OCI-LY7 (cell line): ENCODE results near the gene KLHDC10.

Experiments used
- EZH2phosphoT487 ChIP-seq: fragments of 200-600 bp; sonication (generic); IDR thresholded peaks from 2 replicates; pipeline ENCODE4 v1.6.1; 2018; ENCODE audit warnings: low read depth, borderline replicate concordance, mild to moderate bottlenecking, mixed run types, antibody characterized with exemption, low read length, moderate library complexity, mixed read lengths
- TF ChIP-seq, protein P1 (sequence below): fragments of 200-600 bp; sonication (generic); conservative IDR thresholded peaks from 2 replicates; pipeline ENCODE4 v1.5.1; 2014; ENCODE audit warnings: mild to moderate bottlenecking, antibody characterized with exemption, low read length, moderate library complexity, mixed read lengths

DNA sequence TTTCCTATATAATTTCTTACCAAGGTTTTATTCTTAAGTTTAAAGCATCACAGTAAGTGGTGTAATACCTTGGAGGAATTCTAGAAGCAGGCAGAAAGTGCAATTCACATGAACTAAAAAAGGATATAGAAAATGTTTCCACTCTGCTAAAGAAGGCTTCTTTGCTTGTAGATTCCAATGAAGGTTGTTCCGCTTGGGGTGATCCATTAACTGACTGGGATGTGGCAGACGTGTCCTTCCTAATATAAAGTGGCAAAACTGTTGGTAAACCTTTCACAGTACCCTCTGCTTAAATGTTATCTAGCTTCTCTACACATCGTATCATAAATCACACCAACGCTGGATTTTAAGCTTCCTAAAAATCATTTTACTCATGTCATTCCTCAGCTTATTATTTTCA, 21.4 kb upstream of the KLHDC10 start:
- TF ChIP-seq, protein P1, sequence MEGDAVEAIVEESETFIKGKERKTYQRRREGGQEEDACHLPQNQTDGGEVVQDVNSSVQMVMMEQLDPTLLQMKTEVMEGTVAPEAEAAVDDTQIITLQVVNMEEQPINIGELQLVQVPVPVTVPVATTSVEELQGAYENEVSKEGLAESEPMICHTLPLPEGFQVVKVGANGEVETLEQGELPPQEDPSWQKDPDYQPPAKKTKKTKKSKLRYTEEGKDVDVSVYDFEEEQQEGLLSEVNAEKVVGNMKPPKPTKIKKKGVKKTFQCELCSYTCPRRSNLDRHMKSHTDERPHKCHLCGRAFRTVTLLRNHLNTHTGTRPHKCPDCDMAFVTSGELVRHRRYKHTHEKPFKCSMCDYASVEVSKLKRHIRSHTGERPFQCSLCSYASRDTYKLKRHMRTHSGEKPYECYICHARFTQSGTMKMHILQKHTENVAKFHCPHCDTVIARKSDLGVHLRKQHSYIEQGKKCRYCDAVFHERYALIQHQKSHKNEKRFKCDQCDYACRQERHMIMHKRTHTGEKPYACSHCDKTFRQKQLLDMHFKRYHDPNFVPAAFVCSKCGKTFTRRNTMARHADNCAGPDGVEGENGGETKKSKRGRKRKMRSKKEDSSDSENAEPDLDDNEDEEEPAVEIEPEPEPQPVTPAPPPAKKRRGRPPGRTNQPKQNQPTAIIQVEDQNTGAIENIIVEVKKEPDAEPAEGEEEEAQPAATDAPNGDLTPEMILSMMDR = no peak
- TF ChIP-seq EZH2phosphoT487 = no peak
